ENCODE results near the gene S100A4.
"Not testable (repeated sequence)": the region's sequence is repeated elsewhere in the genome, so short reads cannot be mapped to it uniquely, and the experiment has no call there.

Gene S100A4

DNA sequence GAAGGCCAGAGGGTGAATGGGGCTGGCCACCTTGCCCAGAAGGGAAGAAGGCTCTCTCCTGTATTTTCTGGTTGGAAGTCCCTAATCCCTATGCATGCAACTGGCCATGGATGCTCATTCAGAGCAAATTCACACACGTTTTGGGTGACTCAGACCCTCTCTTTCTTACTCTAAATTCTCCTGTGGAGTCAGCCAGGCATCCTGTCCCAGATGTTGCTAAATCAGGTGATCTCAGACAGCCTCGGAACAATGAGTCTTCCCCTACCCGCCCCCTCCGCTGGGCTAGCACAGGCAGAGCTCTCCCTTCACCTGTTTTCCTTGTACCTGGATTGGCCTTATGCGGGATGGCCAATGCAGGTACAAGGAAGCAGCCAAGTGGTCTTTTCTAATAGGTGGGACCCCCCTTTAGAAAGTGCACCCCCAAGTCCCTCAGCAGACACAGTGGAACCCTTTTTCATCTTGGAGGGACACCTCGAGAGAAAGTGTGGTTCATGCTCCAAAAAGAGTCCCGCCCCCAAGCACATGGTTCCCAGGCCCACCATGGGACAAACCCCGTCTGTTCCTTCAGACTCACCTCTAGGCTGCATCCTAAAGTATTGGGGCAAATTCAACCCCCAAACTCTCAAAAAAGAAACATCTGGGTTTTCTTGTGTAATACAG, 18.5 kb downstream of the S100A4 start:
- ChIA-PET CTCF (interaction anchor here (2.8 kb wide), 1 partner anchor 100 kb away, joined by 11 read pairs; the partner anchor contains the start of gene S100A13), POLR2A (interaction anchor here (1.9 kb wide), 1 partner anchor 107 kb away, joined by 6 read pairs; the partner anchor contains the start of gene CHTOP)
- TF ChIP-seq HDGF (IDR thresholded peaks at IDR 0.05; ENCODE audit: borderline replicate concordance) = no peak
- TF ChIP-seq ELF4 (IDR thresholded peaks at IDR 0.05) = no peak
- TF ChIP-seq FOXM1 (IDR thresholded peaks at IDR 0.05; ENCODE audit: borderline replicate concordance) = no peak
- no peak for TF ChIP-seq BHLHE40 (IDR thresholded peaks at IDR 0.05; ENCODE audit: borderline replicate concordance)
- TF ChIP-seq ZNF384 (IDR thresholded peaks at IDR 0.05) = no peak
- no peak for TF ChIP-seq FOXK2 (IDR thresholded peaks at IDR 0.05)
- TF ChIP-seq NFRKB (IDR thresholded peaks at IDR 0.05) = no peak
- no peak for TF ChIP-seq CTBP1 (IDR thresholded peaks at IDR 0.05; ENCODE audit: borderline replicate concordance)
- TF ChIP-seq SP1 (IDR thresholded peaks at IDR 0.05) = no peak
- no peak for TF ChIP-seq L3MBTL2 (conservative IDR thresholded peaks at IDR 0.05)
- no peak for DNase-seq (ENCODE audit: extremely low spot score)

DNA sequence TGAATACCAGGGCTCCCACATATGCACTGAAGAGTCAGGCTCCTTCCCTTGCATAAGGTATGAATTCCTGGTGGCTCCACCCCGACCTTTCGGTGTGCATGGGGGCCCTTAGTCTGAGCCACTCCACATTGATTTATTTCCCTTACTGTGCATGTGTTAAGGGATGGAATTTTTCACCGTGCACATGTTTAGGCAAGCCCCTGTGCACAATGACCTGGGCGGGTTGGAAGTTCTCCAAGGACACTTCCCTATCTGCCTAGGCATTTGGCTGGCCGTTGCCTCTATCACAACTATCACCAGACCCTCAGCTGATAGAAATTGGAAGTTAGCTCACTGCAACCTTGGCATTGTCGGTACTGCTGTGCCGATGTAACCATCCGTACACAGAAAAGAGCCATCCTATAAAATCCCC, 19.5 kb downstream of the S100A4 start:
- DNase-seq (ENCODE audit: extremely low spot score) = no peak
- POLR2A ChIA-PET = interaction anchor here (1.9 kb wide), 1 partner anchor 108 kb away, joined by 6 read pairs; the partner anchor contains the start of gene CHTOP
- CTCF ChIA-PET = interaction anchor here (0.5 to 2.8 kb wide), 3 partner anchors 101 to 1893 kb away, joined by 3 to 11 read pairs (median 4); partner anchors contain the start of gene S100A13
- TF ChIP-seq SUZ12 (IDR thresholded peaks at IDR 0.05) = no peak
- no peak for TF ChIP-seq CTBP1 (IDR thresholded peaks at IDR 0.05; ENCODE audit: borderline replicate concordance)
- no peak for TF ChIP-seq HDGF (IDR thresholded peaks at IDR 0.05; ENCODE audit: borderline replicate concordance)
- TF ChIP-seq FOXM1 (IDR thresholded peaks at IDR 0.05; ENCODE audit: borderline replicate concordance) = no peak

DNA sequence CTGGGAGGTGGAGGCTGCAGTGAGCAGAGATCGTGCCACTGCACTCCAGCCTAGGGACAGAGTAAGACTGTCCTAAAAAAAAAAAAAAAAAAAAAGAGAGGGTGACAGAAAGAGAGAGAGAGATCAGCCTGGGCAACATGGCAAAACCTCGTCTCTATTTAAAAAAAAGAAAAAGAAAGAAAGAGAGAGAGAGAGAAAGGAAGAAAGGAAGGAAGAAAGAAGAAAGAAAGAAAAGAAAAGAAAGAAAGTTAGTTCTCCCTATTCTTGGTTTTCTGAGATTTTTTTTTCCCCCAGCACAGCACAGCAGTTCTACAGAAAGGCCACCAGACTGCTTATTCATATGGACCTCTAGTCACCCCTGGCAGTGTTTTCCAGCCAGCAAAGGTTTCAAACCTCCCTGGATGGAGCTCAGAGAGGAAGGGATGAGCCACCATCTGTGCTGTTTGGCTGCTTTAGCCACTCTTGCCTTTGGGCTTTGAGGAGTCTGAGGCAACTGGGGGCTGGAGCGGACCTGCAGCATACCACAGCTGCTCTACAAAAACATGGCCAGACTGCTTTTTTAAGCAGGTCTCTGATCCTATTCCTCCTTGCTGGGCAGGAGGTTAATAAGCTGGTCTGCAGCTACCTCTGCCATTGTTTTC, 20.4 kb downstream of the S100A4 start:
- DNase-seq (ENCODE audit: extremely low spot score) = no peak
- TF ChIP-seq FOXA1 (IDR thresholded peaks at IDR 0.05) (no peak), CTBP1 (IDR thresholded peaks at IDR 0.05; ENCODE audit: borderline replicate concordance) (no peak), SUZ12 (IDR thresholded peaks at IDR 0.05) (no peak), TARDBP (IDR thresholded peaks at IDR 0.05) (no peak), FOXM1 (IDR thresholded peaks at IDR 0.05; ENCODE audit: borderline replicate concordance) (no peak), LEF1 (IDR thresholded peaks at IDR 0.05; ENCODE audit: borderline replicate concordance) (no peak), HDGF (IDR thresholded peaks at IDR 0.05; ENCODE audit: borderline replicate concordance) (no peak), SP1 (IDR thresholded peaks at IDR 0.05) (no peak), ARNT (IDR thresholded peaks at IDR 0.05) (no peak), ELF4 (IDR thresholded peaks at IDR 0.05) (no peak), L3MBTL2 (conservative IDR thresholded peaks at IDR 0.05) (no peak), BHLHE40 (IDR thresholded peaks at IDR 0.05; ENCODE audit: borderline replicate concordance) (no peak), ZNF384 (IDR thresholded peaks at IDR 0.05) (no peak), NFRKB (IDR thresholded peaks at IDR 0.05) (no peak), FOXK2 (IDR thresholded peaks at IDR 0.05) (no peak)
- TF ChIP-seq, protein P1, sequence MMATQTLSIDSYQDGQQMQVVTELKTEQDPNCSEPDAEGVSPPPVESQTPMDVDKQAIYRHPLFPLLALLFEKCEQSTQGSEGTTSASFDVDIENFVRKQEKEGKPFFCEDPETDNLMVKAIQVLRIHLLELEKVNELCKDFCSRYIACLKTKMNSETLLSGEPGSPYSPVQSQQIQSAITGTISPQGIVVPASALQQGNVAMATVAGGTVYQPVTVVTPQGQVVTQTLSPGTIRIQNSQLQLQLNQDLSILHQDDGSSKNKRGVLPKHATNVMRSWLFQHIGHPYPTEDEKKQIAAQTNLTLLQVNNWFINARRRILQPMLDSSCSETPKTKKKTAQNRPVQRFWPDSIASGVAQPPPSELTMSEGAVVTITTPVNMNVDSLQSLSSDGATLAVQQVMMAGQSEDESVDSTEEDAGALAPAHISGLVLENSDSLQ (IDR thresholded peaks at IDR 0.05) = no peak
- ChIA-PET POLR2A (no interaction called here), CTCF (interaction anchor here (0.5 to 2.8 kb wide), 4 partner anchors 21 to 170 kb away, joined by 3 to 11 read pairs (median 4); partner anchors contain the start of genes S100A13 and S100A4)

DNA sequence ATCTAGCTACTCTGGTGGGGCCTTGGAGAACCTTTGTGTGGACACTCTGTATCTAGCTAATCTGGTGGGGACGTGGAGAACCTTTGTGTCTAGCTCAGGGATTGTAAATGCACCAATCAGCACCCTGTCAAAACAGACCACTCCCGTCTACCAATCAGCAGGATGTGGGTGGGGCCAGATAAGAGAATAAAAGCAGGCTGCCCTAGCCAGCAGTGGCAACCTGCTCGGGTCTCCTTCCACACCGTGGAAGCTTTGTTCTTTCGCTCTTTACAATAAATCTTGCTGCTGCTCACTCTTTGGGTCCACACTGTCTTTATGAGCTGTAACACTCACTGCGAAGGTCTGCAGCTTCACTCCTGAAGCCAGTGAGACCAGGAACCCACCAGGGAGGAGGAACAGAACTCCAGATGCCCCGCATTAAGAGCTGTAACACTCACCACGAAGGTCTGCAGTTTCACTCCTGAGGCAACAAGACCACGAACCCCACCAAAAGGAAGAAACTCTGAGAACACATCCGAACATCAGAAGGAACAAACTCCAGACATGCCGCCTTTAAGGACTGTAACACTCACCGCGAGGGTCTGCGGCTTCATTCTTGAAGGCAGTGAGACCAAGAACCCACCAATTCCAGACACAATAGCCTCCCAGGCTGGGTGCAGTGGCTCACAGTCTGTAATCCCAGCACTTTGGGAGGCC, 23.1 kb downstream of the S100A4 start:
- DNase-seq (ENCODE audit: extremely low spot score); POLR2A ChIA-PET: not testable (repeated sequence)
- CTCF ChIA-PET = interaction anchor here (3.3 kb wide), 1 partner anchor 10 kb away, joined by 16 read pairs; no protein-coding TSS in a partner anchor

DNA sequence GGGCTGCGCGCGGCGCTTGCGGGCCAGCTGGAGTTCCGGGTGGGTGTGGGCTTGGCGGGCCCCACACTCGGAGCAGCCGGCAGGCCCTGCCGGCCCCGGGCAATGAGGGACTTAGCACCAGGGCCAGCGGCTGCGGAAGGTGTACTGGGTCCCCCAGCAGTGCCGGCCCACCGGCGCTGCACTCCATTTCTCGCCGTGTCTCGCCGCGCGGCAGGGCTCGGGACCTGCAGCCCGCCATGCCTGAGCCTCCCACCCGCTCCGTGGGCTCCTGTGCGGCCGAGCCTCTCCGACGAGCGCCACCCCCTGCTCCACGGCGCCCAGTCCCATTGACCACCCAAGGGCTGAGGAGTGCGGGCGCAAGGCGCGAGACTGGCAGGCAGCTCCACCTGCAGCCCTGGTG, 23.8 kb downstream of the S100A4 start:
- CTCF ChIA-PET = interaction anchor here (3.3 kb wide), 1 partner anchor 11 kb away, joined by 16 read pairs; no protein-coding TSS in a partner anchor
- POLR2A ChIA-PET; DNase-seq (ENCODE audit: extremely low spot score): not testable (repeated sequence)

DNA sequence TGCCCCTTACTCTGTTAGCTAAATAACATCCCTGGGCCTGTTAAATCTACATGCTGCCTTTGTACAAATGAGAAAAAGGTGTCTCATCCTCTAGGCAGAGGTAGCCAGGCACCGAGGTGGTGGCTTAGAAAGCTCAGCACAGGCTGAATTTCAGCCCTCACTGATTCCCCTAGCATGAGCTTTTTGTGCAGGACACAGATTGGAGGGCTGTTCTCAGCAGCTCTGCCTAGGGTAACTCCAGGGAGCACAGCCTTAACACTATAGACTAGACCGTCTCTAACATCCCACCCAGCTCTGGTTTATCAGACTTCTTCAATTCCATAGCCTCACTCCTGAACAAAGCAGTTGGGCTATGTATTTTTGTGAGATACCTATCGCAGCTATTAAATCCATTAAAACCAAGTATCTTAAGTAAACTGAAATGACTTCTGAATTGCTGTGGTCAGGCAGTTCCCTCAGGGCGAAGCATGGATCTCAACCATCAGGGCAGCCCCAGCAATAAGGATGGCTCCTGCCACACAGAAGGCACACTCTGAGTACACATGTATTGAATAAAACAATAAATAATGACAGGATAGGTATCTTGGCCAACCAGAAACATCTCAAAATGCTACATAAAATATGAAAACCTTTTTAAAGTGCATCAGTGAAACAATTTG, 24.7 kb downstream of the S100A4 start:
- no peak for TF ChIP-seq NFRKB (IDR thresholded peaks at IDR 0.05)
- no peak for TF ChIP-seq ZNF384 (IDR thresholded peaks at IDR 0.05)
- no peak for TF ChIP-seq HDGF (IDR thresholded peaks at IDR 0.05; ENCODE audit: borderline replicate concordance)
- TF ChIP-seq BHLHE40 (IDR thresholded peaks at IDR 0.05; ENCODE audit: borderline replicate concordance) = no peak
- no peak for TF ChIP-seq SUZ12 (IDR thresholded peaks at IDR 0.05)
- no peak for TF ChIP-seq FOXK2 (IDR thresholded peaks at IDR 0.05)
- no peak for TF ChIP-seq LEF1 (IDR thresholded peaks at IDR 0.05; ENCODE audit: borderline replicate concordance)
- TF ChIP-seq FOXA1 (IDR thresholded peaks at IDR 0.05) = no peak
- TF ChIP-seq SP1 (IDR thresholded peaks at IDR 0.05) = no peak
- TF ChIP-seq ARNT (IDR thresholded peaks at IDR 0.05) = no peak
- no peak for TF ChIP-seq TARDBP (IDR thresholded peaks at IDR 0.05)
- no peak for TF ChIP-seq CTBP1 (IDR thresholded peaks at IDR 0.05; ENCODE audit: borderline replicate concordance)
- no peak for TF ChIP-seq L3MBTL2 (conservative IDR thresholded peaks at IDR 0.05)
- TF ChIP-seq ELF4 (IDR thresholded peaks at IDR 0.05) = no peak
- TF ChIP-seq FOXM1 (IDR thresholded peaks at IDR 0.05; ENCODE audit: borderline replicate concordance) = no peak
- TF ChIP-seq, protein P1 (IDR thresholded peaks at IDR 0.05) = no peak
- CTCF ChIA-PET = interaction anchor here (0.6 to 3.3 kb wide), 4 partner anchors 11 to 465 kb away, joined by 3 to 16 read pairs (median 6); partner anchors contain the start of gene RAB13
- no peak for DNase-seq (ENCODE audit: extremely low spot score)
- POLR2A ChIA-PET = interaction anchor here (1.0 to 1.8 kb wide), 4 partner anchors 47 to 263 kb away, joined by 3 to 10 read pairs (median 4); partner anchors contain the start of genes CHTOP, S100A1 and S100A13

DNA sequence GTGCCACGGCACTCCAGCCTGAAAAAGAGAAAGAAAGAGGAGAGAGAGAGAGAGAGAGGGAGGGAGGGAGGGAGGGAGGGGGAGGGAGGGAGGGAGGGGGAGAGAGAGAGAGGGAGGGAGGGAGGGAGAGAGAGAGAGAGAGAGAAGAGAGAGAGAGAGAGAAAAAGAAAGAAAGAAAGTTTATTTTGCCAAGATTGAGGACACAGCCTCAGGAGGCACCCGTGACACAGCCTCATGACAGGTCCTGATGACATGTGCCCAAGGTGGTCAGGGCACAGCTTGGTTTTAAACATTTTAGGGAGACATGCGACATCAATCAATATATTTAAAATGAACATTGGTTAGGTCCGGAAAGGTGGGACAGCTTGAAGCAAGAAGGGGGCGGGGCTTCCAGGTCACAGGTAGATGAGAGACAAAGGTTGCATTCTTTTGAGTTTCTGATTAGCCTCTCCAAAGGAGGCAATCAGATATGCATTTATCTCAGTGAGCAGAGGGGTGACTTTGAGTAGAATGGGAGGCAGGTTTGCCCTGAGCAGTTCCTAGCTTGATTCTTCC, 25.4 kb downstream of the S100A4 start:
- not testable (repeated sequence) for DNase-seq (ENCODE audit: extremely low spot score)
- POLR2A ChIA-PET = interaction anchor here (1.0 to 1.8 kb wide), 4 partner anchors 48 to 263 kb away, joined by 3 to 10 read pairs (median 4); partner anchors contain the start of genes CHTOP, S100A1 and S100A13
- CTCF ChIA-PET = interaction anchor here (0.6 to 3.3 kb wide), 4 partner anchors 9 to 292 kb away, joined by 4 to 16 read pairs (median 6); no protein-coding TSS in a partner anchor

All from HEK293T (cell line).